Iris pigment epithelial cell (primary cell): ENCODE results near the gene TBXA2R.
"Not testable (repeated sequence)": the region's sequence is repeated elsewhere in the genome, so short reads cannot be mapped to it uniquely, and the experiment has no call there.

Experiments used
- DNase-seq: peaks from one replicate; pipeline ENCODE4 v3.0.0-alpha.2; 2011; ENCODE audit warnings: low read depth

Gene TBXA2R

DNA sequence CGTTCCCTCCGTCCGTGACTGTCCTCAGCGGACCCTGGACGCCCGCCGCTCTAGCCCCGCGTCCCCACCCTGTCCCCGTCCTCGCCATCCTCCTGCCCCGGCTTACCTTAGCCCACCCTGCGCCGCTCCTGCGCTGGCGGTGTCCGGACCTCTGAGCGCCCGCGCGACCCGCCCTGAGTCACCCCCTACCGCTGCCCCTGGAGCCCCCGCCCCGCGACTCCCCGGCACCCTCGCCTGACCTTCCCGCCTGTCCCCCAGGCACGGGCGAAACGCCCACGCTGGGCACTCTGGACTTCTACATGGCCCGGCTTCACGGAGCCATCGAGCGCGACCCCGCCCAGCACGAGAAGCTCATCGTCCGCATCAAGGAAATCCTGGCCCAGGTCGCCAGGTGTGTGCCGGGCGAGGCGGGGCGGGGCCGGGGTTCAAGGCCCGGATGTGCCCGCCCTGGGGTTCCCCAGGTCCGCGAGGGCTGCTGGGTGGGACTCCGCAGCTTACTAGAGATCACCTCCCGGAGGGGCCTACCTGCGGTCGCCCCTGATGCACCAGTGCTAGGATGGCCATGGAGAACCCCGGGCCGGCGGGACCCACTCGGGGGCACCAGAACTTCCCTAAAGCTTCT is 28.8 kb downstream of the TBXA2R start:
- DNase-seq = no peak

DNA sequence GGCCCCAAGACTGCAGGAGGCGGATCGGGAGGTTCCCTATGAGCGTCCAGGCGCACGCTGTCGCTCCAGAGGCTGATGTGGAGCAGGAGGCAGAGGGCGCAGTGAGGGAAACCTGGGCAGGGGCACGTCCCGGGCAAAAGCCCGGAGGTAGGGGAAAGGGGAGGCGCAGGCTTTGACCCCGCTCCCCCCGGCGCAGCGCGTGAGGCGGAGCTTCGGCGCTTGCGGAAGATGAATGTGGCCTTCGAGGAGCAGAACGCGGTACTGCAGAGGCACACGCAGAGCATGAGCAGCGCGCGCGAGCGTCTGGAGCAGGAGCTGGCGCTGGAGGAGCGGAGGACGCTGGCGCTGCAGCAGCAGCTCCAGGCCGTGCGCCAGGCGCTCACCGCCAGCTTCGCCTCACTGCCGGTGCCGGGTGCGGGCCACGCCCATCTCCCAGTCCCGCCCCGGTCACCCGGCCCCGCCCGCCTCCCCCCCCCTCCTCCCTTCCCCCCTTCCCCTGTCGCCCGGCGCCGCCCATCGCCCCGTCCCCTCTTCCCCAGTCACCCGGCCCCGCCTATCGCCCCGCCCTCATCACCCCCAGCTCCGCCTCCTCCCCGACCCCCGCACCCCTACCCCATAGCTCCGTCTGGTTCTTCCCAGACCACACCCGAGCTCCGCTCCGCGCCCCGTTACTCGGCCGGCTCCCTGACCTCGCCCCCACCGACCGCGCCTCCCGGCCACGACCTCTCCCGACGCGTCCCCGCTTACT is 29.8 kb downstream of the TBXA2R start:
- DNase-seq = peak; percentile 82

DNA sequence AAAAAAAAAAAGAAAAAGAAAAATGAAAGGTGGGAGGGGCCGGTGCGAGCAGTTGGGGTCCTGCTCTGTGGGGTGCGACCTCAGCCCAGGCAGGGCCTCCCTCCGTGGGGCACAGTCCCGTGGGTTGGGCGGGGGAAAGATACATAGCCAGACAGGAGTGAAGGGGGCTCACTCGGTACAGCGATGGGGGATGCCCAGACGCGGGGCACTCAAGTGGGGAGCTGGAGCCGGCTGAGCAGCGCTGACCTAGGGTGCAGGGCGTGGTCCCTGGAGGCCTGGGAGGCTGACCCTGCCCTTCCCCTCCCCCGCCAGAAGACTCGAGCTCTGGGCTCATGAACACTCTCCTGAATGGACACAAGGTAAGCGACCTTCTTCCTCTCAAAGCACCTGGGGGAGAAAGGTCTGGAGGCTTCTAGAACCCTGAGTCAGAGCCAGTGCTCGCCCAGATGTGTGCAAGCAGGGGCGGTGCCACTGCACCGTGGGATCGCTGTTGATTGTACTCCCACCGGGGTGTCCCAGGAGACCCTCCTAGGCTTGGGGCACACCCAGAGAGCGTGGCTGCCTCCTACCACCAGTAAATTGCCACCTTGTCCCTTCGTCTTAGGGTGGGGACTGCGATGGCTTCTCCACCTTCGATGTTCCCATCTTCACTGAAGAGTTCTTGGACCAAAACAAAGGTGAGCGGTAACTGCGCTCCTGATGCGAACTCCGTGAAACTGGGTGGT is 30.6 kb downstream of the TBXA2R start:
- DNase-seq = no peak

DNA sequence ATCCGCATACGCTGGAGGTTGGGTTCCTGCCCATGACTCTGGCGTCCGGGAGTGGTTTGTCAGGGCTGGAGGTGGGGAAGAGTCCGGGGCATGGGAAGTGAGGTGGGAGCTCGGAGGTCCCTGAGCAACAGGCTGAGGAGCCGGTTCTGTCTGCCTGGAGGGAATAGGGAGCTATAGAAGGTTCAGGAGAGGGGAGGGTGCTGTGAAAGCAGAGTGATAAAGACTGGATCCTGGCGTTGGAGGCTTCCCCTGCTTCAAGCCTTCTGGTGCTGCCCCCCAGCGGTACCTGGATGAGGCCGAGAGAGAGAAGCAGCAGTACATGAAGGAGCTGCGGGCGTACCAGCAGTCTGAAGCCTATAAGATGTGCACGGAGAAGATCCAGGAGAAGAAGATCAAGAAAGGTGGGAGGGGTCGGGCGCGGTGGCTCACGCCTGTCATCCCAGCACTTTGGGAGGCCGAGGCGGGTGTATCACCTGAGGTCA is 31.4 kb downstream of the TBXA2R start:
- DNase-seq = no peak

DNA sequence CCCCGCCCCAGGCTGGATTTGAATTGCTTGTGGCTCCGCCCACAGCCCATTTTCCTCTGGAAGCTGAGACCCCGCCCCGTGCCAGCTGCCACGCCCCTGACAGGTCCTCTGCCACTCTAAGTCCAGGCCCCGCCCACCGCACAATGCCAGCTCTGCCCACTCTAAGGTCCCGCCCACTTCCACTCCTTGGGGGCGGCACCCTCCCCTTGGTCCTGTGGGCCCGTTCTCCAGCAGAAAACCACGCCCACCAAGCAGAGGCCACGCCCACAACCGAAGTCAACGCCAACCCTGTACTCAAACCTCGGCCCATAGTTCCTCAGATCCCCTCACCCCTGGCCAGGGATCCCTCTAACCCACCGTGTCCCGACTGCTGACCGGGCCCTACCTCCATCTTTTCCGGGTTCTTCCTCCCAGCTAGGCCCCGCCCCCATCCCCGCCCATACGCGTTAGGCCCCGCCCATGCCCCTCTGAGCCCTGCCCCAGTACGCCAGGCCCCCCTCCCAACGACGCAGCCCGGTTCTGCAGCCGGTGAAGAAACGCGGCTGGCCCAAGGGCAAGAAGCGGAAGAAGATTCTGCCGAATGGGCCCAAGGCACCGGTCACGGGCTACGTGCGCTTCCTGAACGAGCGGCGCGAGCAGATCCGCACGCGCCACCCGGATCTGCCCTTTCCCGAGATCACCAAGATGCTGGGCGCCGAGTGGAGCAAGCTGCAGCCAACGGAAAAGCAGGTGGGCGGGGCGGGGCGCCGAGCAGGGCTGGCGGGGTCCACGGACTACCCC is 32.6 kb downstream of the TBXA2R start:
- peak; percentile 97 for DNase-seq

DNA sequence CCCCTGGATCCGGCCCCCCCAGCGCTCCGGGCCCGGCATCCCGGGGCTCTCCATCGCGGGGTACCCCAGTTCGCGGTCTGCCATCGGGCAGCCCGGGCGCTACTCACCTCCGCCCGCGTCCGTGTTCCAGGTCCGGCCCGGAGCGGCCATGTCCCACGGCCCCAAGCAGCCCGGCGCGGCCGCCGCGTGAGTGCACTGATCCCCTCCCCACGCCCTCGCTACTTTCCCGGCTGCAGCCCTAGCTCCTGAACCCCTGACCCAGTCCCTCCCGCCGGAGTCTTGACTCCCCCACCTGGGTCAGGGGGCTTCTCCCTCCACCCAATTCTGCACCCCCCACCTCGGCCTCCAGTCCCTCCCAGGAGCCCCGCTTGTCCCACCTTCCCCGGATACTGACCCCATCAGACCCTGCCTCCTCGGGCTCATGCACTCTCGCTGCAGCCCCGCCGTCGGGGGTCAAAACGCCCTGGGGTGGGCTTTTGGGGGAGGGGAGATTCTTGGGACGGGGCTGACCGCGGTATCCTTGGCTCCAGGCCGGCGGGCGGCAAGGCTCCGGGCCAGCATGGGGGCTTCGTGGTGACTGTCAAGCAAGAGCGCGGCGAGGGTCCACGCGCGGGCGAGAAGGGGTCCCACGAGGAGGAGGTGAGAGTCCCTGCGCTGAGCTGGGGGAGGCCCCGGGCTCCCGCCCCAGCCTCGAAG is 33.4 kb downstream of the TBXA2R start:
- no peak for DNase-seq

DNA sequence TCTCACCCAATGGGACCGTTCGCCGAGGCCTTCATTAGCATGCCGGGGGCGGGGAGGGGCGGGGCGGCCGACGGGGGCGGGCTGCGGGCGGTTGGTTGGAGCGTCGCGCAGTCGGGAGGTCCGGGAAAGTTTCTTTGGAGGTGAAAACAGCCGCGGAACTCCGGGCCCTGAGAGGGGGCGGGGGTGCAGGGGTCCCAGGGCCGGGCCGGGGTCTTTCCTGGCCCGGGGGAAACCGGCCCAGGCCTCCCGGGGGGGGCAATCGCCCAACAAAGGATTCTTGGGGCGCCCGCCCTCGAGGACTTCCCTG is 33.9 kb downstream of the TBXA2R start, which contains the start of gene HMG20B:
Gene HMG20B, plus strand, starts transcription at position 90 of the 307 bp plus-strand sequence. CDS start 366 bp downstream, outside the sequence.
- no peak for DNase-seq

DNA sequence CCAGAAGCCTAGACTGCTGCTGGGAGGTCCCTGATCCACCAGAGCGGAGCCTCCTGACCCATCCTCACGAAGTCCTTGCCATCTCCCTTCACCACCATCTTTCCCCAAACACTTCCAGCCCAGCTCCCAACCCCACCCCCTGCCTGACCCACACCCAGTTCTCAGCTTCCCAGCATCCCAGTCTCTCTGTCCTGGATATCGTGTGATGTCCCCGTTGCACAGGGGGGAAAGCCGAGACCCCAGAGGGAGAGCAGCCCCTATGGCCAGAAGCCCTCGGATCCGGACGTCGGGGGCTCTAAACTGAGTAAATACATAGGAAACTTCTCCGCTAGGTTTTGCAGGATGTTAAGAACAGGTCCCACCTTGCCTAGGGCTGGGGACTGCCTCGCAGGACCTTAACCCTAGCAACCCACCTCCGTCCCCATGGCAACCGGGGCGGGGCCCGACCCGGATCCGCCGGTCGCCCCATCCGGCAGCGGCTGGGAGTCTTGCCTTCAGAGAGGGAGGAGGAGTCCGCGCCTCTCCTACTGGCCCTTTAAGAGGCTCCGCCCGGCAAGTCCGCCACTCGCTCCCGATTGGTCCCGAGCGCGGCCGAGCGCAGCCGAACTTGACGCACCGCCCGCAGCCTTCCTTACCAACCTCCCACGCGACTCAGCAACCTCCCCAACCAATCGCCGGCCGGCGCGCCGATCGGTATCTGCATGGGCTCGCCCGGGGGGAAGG is 34.4 kb downstream of the TBXA2R start:
- DNase-seq = peak; percentile 100

DNA sequence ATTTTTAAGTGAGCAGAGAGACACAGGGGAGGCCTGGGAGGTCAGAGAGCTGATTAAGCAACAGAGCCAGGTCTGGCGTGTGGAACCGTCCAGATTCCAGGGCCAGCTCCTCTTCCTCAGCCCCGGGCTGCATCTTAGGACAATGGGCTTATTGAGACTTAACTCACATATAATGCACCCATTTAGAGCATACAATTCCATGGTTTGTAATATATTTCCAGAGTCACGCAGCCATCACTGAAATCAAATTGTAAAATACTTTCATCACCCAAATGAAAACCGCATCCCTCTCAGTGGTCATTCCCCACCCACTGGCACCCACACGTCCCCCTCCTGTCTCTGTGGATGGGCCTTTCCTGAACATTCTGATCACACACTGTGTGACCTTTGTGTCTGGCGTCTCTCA is 36.1 kb downstream of the TBXA2R start:
- DNase-seq = no peak

DNA sequence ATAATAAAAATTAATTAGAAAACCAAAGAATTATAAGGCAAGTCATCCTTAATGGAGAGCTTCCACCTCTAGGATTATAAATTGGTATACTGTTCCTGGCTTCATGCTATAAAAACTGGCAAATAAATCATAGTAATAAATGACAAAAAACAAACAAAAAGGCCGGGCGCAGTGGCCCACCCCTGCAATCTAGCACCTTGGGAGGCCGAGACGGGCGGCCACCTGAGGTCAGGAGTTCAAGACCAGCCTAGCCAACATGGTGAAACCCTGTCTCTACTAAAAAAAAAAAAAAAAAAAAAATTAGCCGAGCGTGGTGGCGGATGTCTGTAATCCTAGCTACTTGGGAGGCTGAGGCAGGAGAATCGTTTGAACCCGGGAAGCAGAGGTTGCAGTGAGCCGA is 36.6 kb downstream of the TBXA2R start:
- not testable (repeated sequence) for DNase-seq

DNA sequence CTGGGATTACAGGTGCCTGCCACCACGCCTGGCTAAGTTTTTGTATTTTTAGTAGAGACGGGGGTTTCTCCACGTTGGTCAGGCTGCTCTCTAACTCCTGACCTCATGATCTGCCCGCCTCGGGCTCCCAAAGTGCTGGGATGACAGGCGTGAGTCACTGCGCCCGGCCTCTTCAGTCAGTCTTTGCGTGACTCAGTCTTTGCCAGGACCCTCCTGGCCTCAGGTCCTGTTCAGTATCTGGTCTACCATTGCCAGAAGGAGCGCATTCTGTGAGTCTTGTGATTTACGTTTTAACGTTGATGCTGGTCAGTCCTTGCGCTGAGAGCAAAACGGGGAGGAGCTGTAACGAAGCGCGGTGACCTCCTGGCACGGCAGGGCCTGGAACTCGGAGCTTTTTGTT is 41.5 kb downstream of the TBXA2R start:
- peak; percentile 65 for DNase-seq

DNA sequence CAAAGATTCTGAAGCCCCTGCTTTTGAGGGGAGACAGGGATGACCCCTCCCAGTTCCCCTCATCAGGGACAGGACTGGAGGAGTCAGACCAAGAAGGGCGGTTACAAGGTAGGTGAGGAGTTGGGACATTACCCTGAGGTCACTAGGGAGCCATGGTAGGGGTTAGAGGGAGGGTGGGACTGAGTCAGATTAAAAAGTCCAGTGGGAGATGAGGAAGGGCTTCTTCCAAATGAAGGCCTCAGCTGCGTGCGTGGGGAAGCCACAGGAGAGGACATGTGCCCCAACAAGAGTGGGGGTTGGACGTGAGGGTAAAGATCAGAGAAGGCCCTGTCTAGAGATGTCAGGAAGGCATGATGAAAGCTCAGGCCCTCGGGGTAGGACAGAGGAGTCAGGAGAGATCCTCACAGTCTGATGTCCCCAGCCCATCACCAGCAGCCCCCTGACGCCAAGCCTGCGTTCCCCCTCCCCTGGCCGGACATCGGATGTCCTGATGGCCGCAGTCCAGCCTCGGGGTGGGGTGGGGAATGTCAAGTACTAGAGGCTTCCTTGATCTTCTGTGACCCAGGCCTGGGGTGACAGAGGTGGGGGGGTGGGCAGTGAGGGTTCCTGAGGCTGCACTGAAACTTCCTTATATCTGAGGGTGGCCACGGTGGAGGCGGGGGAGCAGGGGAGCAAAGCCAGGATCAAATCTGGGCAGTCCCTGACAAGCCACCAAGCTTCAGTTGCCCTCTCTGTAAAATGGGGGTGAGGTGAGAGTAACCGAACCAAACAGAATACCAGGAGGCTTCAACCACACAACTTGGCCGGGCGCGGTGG is 42.8 kb downstream of the TBXA2R start:
- DNase-seq = no peak

DNA sequence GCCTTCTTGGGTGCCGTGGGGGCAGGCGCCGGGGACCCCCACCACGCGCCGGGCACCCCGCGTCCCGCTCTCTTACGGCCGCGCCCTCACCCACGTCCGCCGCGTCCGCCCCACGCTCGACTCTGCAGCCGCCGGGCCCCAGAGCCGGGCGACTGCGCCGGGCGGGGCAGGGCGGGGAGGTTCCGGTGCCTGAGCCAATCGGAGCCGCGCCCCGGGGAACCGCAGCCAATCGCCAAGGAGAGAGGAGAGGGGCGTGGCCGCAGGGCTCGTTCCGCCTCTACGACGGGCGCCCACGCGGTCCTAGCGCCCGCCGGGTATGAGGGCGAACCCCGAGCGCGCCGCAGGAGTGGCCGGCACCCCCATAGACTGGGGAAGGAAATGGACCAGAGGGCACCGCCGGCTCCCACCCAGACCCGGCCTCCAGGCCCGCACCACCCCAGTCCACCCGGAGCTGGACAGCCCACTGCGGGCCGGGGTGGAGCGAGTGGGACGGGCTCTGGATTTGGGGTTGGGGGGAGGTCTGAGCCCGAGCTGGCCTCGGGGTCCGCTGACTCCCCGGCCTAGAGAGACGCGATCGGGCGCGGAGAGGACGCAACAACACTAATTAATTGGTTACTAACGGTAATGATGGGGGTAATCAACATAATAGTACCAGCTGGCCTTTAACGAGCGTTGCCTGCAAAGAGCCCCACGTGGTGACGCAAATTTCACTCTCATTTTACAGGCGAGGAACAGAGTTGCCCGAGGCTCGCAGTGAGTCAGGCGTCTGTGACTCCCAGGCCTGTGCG is 49.0 kb downstream of the TBXA2R start, which contains the start of gene MFSD12:
Gene MFSD12, minus strand, starts transcription at position 126 of the 788 bp plus-strand sequence. CDS start 183 bp downstream, outside the sequence.
- DNase-seq = peak; percentile 95

DNA sequence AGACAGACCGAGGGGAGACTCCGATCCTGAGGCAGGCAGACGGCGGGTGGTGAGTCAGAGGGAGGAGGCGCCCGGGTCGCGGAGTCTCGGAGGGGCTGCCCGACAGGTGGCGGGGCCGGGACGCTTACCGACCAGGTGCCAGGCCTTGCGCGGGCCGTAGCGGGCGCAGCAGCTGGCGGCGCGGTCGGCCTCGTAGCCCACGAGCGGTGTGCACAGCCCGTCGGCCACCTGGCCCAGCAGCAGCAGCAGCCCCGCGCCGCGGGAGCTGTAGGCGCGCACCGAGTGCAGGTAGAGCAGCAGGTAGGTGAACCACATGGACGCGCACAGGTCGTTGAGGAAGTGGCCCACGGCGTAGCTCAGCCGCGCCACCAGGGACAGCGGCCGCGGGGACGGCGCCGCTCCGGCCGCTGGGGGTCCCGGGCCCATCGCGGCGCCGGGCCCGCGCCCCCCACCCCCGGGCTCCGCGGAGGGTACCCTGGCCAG is 49.7 kb downstream of the TBXA2R start:
- peak; percentile 62 for DNase-seq

DNA sequence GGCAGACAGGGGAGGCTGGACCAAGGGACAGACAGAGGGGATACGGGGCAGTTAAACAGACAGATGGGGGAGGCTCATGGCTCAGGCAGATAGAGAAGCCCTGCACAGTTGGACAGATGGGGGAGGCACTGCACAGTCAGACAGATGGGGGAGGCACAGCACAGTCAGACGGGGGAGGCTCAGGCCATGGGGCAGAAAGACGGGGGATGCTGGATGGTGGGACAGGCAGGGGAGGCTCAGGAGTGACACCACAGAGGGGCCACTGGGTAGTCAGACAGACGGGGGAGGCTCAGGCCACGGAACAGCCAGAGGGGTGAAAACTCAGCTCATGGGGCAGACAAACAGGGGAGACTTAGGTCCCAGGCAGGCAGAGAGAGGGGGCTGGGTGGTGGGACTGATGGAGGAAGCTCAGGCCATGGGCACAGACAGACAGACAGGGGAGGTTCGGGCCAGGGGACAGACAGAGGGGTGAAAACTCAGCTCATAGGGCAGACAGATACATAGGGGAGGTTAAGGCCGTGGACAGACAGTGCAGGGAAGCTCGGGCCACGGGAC is 50.2 kb downstream of the TBXA2R start:
- DNase-seq = no peak

DNA sequence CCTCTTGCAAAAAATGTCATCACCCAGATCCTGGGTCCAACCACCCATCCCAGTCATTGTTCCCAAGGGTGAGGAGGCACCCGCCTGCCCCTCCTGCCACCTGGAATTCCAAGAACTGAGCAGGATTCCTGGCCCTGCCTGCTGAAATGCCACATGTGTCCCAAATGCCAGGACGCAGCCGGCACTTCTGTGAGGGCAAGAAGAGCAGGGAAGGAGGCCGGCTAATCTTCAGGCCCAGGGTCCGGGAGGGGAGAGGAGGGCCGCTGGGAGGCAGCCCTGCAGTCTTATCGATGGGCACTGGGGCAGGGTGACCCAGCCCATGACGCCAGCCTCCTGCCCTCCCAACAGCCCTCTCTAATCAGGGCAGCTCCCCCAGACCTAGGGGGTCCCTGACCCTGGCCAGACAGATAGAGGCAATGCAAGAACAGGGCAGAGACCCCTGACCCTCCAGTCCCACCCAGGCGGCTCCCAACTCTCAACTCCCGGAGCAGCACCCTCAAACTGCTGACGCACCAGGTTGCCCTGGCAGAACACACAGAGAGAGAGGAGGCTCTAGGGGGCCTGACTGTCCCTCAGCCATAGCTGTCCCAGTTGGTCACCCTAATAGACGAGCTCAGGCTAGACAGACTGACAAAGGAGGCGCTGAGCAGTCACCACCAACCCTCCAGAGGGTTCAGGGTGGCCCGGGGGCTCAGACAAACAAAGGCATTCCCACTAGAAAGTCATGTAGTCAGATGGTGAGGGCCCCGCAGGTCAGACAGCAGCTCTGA is 50.8 kb downstream of the TBXA2R start:
- DNase-seq = no peak

DNA sequence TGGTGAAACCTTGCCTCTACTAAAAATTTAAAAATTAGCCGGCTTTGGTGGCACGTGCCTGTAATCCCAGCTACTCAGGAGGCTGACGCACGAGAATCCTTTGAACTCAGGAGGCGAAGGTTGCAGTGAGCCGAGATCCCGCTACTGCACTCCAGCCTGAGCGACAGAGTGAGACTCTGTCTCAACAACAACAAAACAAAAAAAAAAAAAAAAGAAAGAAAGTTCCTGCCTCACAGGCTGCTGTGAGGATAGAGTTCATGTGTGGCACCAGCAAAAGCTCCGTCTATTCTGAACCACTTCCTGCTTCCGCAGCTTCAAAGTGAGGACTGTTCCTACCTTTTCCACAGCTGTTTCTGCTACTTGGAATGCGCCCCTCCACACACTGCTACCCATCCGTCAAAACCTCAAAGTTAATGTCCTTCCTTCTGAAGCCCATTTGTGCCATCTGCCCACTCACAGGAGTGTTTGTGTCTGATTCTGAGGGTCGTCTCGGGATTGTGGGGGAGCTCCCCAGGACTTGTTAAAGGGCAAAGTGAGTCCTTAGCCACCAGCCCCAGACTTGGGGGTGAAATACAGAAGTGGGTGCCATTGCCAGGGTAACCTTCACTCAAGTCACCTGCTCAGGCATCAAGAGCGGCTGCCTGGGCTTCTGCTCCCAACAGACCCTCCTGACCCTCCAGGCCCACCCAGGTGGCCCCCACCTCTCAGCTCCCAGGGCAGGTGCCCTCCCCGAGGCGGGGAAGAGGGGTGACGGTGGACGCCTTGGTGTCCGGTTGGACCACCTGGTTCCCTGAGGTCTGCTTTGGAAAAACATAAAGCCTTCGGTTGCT is 52.2 kb downstream of the TBXA2R start:
- DNase-seq = no peak
